ENCODE results near the gene KRTAP9-6.

DNA sequence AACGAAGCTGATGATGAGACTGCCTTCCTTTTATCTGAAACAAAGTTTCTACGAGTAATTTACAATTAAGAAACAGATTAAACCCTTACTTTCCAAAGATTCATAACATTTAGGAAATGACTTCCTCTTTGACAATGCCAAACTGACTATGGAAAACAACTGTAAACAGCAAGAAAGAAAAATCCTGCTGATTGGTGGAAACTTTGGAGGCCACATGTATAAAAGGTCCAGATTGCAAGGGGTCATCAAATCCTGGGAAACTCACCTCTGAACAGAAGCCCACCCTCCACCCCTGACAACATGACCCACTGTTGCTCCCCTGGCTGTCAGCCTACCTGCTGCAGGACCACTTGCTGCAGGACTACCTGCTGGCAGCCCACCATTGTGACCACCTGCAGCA lies at the start of gene KRTAP9-6:
- TF ChIP-seq CTCF (conservative IDR thresholded peaks at IDR 0.05 in 1 of 2, IDR thresholded peaks at IDR 0.05 in 1 of 2; ENCODE audit: low read depth in 1 of 2, low read length in 2 of 2) = no peak
- TF ChIP-seq EZH2 (IDR thresholded peaks at IDR 0.05; ENCODE audit: low read length, missing control alignments) = no peak

Data from fibroblast of lung (primary cell).